GM12873 (cell line): ENCODE measurements around the gene LBR.

Source experiments
- TF ChIP-seq, protein P1 (sequence below): IDR thresholded peaks from 2 replicates; pipeline ENCODE4 v1.5.1; 2012; ENCODE audit warnings: low read depth, mild to moderate bottlenecking, moderate library complexity, low read length, control low read depth; ENCODE audit not compliant: insufficient read depth; ENCODE audit errors: missing control alignments

Gene LBR

DNA sequence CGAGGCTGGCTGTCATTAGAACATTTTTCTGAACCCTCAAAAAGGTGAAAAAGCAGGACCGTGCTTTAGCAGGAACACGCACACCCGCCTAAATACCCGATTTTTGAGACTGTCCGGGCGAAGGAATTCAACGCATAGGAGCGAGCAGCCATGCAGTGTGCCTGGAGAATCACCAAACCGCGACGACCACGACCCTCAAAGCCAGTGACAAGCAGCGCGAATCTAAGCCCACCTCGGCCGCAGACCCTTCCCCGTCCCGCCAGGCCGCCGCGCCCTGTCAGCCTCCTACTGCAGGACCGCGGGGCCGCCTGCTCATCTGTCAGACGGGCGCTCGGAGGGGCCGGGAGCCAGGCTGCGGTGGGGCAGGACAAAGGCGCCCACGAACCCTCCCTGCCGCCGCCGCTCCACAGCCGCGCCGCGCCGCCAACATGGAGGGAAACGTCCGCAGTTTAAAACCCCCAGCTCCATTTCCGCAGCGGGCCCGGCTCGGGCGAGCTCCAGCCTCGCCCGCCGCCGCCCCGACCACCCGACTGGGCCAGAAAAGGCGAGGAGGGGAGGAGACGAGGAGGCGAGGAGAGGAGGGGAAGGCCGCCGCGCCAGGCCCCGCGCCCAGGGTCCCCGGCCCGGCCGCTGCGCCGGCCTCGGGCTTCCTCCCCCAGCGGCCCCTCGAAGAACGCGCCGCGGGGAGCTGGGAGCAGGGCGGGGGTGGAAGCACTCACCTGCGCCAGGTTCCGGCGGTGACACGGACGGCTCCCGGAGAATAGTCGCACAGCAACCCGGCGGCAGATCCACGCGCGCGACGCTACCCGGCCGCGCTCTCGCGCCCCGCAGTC lies at the start of gene LBR:
Gene LBR (minus strand): TSS at position 804 of the 833 bp plus-strand sequence. CDS start 3,963 bp downstream, outside the sequence.
- TF ChIP-seq, protein P1, sequence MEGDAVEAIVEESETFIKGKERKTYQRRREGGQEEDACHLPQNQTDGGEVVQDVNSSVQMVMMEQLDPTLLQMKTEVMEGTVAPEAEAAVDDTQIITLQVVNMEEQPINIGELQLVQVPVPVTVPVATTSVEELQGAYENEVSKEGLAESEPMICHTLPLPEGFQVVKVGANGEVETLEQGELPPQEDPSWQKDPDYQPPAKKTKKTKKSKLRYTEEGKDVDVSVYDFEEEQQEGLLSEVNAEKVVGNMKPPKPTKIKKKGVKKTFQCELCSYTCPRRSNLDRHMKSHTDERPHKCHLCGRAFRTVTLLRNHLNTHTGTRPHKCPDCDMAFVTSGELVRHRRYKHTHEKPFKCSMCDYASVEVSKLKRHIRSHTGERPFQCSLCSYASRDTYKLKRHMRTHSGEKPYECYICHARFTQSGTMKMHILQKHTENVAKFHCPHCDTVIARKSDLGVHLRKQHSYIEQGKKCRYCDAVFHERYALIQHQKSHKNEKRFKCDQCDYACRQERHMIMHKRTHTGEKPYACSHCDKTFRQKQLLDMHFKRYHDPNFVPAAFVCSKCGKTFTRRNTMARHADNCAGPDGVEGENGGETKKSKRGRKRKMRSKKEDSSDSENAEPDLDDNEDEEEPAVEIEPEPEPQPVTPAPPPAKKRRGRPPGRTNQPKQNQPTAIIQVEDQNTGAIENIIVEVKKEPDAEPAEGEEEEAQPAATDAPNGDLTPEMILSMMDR = no peak

DNA sequence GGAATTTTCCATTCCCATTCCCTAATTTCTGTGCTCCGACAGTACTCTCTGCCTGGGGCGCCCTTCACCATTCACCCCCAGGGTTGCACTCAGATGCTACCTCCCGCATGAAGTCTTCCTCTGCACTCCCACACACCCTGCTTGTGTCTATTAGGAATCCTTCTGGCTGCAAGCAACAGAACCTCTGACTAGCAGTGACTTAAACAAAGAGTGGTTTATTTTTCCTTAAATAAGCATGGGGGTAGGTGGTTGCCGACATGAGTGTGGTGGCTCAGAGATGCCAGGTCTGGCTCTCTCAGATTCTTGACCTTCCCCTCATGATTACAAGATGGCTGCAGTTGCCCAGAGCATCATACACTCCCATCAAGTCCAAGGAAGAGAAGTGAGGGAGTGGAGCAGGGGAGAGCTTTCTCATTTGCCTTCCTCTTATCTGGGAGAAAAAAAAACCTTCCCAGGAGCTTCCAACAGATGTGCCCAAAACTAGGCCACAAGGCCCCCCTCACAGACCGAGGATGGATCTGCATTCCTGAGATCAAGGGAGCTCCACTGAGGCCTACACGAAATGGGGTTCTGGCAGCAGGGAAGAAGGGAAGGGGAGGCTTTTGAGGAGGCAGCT lies 49.6 kb upstream of the LBR start:
- TF ChIP-seq, protein P1 = no peak

DNA sequence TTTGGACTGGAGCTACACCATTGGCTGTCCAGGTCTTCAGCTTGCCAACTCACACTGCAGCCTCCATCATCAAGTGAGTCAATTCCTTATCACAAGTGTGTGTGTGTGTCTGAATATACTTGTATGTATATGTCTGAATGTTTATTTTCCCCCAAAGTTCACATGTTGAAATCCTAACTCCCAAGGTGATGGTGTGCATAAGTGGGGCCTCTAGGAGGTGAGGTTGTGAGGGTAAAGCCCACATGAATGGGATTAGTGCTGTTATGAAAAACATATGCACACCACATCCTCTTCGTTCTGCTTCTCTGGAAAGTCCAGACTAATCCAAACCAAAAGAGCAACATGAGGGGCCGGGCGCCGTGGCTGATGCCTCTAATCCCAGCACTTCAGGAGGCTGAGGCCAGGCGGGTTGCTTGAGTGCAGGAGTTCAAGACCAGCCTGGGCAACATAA lies 48.7 kb upstream of the LBR start:
- TF ChIP-seq, protein P1 = no peak

DNA sequence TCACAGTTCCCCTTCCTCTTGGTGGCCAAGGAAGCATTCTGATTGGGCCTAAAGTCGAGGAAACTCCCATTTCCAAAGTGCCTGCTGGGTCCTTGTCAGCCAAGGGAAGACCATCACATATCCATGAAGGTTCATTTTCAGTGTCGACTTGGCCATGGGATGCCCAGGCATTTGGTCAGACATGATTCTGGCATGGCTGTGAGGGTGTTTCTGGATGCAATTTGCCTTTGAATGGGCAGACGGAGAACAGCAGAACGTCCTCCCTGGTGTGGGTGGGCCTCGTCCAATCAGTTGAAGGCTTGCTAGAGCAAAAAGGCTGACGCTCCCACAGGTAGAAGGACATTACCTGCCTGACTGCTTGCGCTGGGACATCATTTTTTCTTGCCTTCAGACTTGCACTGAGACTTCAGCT lies 48.3 kb upstream of the LBR start:
- TF ChIP-seq, protein P1 = no peak

DNA sequence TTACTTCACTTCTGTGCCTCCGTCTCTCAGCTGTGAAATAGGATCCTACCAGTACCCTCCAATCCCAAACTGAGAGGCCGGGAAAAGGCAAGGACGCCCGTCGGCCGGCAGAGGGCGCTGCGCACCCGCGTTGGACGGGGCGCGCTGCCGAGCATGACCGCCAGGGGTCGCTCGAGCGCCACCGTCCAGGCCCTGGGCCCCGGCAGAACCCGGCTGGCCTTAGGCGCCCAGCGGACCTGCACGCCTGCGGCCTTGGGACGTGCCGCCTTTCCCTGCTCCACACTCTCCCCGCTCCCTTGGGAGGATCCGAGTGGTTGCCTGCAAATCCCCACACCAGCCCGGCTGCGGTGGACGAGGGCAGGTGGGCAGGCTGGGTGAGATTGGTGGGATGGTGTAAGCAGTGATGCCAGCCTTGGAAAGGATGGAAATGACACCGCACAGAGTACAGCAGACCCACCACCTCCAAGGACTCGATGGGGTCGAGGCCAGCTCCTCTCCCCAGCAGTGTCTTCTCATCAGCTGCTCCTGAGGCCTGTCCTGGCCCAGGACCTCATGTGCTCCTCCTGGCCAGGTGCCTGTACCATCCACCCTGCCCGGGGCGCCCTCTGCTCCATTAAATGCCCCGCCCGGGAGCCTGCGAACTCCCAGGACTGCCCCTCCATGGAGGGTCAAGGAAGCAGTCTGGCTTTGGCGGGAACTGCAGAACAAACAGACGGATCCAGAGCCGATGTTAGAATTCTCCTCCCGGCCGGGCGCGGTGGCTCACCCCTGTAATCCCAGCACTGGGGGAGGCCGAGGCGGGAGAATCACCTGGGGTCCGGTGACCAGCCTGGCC lies 47.4 kb upstream of the LBR start:
- TF ChIP-seq, protein P1 = peak; percentile 100

DNA sequence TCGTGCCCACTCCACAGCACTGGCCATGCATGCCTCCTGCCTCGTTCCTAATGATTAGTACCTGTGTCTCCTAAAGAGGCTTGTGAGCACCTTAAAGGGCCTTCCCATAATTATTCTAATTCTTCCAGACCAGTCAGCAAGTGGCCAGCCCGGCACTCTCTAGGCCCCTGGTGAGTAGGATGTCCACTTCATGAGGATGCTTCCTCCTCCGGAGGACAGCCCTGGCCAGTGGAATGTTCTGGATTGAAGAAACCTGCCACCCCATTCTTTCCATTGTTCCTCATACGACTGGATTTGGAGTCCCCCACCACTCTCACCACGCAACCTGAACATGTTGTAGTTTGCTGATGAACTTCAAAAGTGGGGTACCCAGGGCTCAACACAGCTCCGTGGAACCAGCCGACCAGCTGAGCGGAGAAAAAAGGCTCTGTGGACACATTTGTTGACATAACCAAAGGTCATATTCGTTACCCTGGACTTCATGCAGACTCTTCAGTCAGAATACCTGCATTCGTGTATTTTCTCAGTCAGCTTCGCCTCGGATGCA lies 46.7 kb upstream of the LBR start:
- TF ChIP-seq, protein P1 = no peak
